ENCODE measurements around the gene HMMR.
A peak's percentile ranks its signal among the peaks of the same experiment; 100 is the strongest.

Gene HMMR

GRCh38 chr5:163458778-163459385 is 1.6 kb upstream of the HMMR start:
- DNase-seq, result no peak

DNA sequence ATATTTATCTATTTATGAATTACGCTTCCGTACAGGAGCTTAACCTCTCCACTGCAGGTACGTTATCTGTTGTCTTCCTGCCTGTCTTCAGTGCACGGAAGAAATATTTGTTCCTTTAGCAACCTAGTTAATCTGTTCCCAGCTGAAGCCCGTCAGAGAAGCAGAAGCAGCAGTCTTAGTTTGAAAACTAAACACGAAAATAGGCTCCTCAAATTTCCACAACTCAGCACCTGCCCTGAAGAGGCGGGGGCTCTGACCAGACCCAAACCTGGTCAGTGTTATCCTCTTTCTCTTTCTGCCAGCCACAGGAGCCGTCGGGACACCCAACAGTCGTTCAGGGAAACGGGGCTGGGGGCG is 992 bp upstream of the HMMR start:
- no peak for DNase-seq

GRCh38 chr5:163459819-163460561 is 442 bp upstream of the HMMR start, which contains the start of gene NUDCD2:
Gene NUDCD2 (minus strand): TSS chr5:163460102. CDS start chr5:163460050, 52 bp downstream.
- DNase-seq, result peak; percentile 89 to 93

DNA sequence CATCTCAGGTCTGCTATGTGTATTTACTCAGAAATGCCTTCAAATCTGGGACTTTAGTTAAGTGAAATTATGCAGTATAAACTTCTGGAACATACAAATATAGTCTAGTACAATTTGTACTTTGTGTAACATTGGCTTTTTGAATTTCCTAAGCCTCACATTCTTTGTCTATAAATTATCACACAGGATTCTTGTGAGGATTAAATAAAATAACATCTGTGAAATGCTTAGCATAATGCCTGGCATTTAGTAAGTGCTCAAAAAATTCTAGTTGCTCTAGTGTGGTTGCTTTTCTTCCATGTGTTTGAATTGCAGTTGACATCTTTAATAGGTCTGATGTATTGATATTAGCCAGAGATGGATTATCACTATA is 2.6 kb downstream of the HMMR start:
- no peak for DNase-seq

DNA sequence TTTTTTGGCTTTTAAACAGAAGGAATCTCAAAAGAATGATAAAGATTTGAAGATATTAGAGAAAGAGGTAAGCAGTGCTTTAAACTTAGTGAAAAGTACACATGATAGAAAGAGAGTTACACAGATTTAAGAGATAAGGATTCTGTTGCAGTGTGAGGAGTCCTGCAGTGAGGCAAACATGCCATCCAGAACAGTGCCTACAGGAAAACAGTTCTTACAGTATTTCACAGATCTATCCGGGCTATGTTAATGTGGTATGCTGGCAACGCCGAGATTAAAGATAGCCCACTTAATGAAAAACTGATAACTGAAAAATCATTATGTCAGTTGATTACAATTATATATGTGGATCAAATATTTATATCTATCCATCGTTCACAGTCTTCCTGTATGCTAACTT is 7.2 kb downstream of the HMMR start:
- no peak for DNase-seq

- DNase-seq, result no peak
These were observed 13.3 kb downstream of the HMMR start for GRCh38 chr5:163473635-163474243.

GRCh38 chr5:163475411-163475810 is 15.0 kb downstream of the HMMR start:
- no peak for DNase-seq

- DNase-seq, result no peak
These were observed 17.9 kb downstream of the HMMR start for GRCh38 chr5:163478126-163478981.

DNA sequence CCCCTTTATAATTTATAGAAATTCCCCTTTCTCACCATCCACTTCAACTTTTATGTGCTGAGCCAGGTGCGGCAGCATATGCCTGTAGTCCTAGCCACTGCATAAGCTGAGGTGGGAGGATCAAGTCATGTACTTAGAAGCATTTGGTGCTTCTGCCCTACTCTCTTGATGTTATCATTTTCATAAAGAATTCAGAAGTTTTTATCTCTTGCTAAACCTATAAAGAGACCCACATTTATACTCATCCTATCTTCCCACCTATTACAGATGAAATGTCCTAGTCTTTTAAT is 18.5 kb downstream of the HMMR start:
- no peak for DNase-seq

- no peak for DNase-seq
These were observed 28.8 kb downstream of the HMMR start for GRCh38 chr5:163489055-163489744.

DNA sequence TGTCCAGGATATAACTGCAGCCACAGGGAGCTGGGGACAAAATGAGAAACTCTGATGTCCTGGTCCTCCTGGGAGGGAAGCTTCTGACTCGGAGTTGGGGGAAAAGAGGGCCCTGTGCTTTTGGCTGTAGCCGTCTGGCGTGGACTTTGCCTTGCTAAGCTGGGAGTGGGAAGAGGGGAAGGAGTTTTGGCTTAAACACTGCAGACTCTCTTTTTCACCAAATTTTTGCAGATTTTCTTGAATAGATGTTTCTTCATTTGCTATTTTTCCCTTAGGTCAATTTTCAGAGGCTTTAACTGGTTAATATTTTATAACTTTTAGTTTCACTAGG is 29.3 kb downstream of the HMMR start:
- no peak for DNase-seq

DNA sequence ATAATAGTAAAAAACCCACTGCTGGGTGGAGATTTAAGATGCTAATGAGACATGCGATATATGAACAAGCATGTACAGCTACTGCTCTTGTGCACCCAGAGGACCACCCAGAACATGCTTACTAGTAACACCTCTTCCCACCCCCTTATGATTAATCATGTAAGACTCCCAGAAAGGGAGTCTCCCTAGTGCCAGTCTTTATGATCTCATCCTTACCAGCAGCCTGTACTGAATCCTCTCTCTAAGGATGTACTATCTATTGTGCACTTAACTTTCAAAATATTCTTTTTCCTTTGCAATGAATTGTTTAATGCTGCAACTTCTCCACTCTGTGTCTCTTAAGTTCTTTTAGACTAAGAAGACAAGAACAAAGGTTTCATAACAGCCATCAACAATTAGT is 35.9 kb downstream of the HMMR start:
- no peak for DNase-seq

GRCh38 chr5:163497315-163497714 is 36.9 kb downstream of the HMMR start:
- DNase-seq, result no peak

DNA sequence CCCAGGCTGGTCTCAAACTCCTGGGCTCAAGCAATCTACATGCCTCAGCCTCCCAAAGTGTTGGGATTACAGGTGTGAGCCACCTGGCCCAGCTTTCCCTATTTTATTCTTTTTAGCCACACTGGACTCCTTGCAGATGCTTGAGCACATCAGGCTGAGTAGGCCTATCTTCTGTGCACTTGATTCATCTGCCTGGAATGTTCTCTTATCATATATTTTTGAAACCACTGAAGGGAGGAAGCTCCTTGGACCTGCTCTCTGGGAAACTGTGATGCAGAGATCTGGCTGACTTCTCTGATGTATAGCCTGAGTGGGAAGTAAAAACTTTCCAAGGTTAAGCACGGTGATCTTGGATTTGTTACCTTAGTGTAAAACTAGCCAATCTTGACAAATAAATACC is 38.5 kb downstream of the HMMR start:
- DNase-seq, result no peak

- no peak for DNase-seq
These were observed 42.1 kb downstream of the HMMR start for GRCh38 chr5:163502521-163502920.

- peak; percentile 38 to 55 for DNase-seq
These were observed 43.0 kb downstream of the HMMR start for GRCh38 chr5:163503106-163504078.

GRCh38 chr5:163504079-163504931 is 43.9 kb downstream of the HMMR start:
- peak; percentile 49 to 60 for DNase-seq

DNA sequence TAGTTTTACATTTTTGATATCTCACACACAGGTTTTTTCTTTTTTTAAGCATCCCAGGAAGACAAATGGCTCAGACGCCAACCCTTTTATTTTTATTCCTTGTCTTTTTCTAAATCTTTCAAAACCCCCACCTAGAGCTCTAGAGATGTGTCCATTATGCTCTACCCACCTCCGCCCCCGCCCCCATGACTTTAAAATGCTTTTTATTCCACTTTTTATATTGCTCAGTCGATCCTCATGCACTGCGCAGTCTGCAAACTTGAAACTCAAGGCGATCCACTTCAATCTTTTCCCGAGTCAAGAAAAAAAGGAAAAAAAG is 44.6 kb downstream of the HMMR start:
- no peak for DNase-seq

DNA sequence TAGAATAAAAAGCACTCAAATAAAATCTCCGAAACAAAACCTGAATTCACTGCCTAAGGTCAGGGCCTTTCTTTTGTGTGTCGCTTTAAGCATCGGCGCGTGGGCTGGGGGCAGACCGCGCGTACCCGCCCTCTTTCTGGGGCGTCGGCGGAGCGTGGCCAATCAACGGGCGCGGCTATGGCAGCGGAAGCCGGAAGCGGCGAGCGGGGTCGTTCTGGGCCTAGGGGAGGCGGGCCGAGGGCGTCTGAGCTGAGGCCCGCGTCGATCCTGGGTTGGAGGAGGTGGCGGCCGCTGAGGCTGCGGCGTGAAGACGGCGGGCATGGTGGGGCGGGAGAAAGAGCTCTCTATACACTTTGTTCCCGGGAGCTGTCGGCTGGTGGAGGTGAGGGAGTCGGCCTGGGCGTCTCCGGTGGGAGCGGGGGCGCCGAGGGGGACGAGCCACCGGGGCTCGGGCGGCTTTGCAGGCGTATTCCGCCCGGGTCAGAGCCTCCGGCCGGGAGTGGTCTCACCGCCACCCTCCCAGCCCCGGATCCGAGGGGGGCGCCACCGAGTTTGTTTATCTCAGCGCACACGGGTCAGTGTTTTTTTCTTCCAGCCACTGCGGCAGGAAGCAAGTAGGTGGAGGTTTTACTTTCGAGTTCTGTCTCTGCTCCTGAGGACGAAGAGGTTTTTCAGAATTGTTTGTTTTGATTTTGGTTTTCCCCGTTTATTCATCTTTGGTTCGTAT is 45.1 kb downstream of the HMMR start, which contains the start of gene MAT2B:
Gene MAT2B (plus strand): TSS at position 252 of the 727 bp plus-strand sequence. CDS start 68 bp downstream, at position 320.
- peak; percentile 92 to 95 for DNase-seq

DNA sequence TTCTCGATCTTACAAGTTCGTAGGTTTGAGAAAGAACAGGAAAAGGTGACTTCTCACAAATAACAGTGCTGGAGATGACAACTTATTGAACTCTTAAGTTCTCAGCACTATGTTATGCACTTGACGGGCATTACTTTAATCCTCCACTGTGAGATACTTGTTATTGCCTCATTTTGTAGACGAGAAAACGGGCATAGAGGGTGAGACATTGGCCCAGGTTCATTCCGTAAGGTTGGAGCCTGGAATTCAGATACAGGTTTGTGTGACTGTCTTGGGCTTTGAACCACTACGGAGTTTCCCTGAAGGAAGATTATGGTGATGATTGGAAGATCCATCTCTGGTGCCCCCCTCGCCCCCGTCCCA is 45.6 kb downstream of the HMMR start:
- peak in 1 of 2 experiments; percentile 28 for DNase-seq

All from activated CD4-positive, alpha-beta T cell treated with anti-CD3 and anti-CD28 coated beads, Interleukin-2, amount 50 U/mL, for 48 hours (primary cell).